IPS-NIHi7 (cell line): Measurements from ENCODE around the gene LPP.

ENCODE experiments used
- DNase-seq: peaks from one replicate; pipeline ENCODE4 v3.0.0; 2012; ENCODE audit warnings: mixed read lengths; ENCODE audit errors: extremely low spot score

LPP gene

DNA sequence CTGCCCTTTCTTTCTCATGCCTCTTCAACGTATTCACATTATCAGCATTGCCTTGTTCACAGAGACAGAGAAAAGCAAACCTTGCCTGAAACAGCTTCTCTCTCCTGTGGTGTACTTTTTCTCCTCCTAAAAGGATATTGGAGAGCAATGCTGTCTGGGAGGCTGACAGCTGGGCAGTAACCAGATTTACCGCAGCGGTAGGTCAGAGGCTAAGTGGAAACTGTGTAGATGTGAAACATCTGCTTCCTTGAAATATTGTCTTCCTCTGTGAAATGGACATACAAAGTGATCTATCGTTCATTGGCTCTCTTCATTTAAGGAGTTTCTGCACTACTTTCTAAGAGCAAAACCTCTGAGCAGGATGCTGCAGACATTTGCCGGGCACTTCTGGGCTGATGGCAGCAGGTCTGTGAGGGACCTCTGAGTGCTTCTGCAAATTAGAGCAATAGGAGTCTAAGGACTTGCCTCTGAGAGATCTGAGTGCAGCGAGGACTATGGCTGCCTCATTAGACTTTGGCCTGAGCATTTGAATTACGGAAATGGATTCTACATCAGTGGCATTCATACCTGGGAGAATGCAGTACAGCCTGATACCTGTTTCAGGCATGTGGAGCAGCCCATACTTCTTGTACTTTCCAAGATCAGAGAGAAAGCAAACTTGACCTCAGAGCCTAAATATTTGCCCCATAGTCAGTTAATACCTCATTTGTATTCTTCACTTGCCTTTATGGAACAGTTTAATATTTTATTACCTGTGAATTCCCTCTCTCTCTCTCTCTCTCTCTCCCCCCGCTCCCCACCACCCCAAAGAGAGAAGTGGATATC lies 757.3 kb downstream of the LPP start:
- no peak for DNase-seq

- DNase-seq = no peak
These were observed 759.1 kb downstream of the LPP start for GRCh38 chr3:188913084-188913483.

DNA sequence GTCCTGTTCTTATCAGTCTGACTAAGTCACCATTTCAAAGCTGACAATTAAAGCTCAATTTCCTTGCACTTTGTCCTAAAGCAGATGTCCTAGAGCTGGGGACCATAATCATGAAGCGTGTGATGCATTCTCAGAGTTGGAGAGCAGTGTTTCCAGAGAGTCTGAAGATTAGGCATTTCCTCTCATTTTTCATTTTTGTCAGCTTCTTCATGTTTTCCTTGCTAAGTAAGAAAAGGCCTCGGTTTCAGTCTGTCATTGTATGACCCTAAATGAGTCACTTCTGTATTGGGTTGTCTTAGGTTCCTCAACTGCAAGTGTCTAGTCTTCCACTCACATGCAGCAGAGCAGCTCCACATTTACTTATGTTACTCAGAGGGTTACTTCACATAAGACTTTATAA lies 760.6 kb downstream of the LPP start:
- no peak for DNase-seq

- no peak for DNase-seq
These were observed 761.2 kb downstream of the LPP start for GRCh38 chr3:188915127-188915526.

DNA sequence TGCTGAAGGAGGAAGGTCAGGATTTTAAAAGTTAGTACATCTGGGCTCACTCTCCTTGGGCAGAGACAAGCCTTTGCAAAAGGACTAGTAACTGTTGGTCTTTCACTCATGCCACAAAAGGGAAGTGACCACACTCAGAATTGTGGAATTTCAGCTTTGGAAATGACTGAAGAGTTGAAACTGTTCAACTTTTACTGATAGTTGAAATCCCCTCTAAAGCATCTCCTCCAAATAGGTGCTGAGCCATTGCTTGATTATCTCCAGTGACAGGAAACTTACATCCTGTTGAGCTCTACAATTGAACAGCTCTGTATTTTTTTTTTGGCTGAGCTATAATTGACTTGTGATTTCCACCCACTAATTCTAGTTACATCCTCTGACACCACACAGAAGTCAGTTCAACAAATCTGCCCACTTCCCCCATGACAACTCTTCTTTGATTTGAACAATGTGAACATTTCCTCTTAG lies 763.0 kb downstream of the LPP start:
- DNase-seq = no peak

GRCh38 chr3:188918093-188918492 lies 764.1 kb downstream of the LPP start:
- no peak for DNase-seq

DNA sequence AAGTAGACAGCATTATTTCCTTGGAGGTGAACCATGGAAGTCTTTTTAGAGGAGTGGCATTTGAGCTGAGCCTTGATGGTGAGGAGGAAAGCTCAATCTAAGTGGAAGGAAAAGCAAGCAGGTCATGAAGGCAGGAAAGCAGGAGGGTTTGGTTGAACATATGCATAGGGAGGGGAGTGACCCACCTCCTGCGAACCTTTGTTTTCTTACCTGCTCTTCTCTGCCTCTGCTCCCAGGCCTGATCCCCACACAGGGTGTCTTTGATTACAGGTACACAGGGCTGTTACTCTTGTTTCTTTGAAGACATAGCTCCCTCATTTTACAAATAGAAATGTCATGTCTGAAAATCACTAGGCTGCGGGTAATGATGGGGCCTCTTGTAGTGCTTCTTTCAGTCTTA lies 769.7 kb downstream of the LPP start:
- DNase-seq = no peak

DNA sequence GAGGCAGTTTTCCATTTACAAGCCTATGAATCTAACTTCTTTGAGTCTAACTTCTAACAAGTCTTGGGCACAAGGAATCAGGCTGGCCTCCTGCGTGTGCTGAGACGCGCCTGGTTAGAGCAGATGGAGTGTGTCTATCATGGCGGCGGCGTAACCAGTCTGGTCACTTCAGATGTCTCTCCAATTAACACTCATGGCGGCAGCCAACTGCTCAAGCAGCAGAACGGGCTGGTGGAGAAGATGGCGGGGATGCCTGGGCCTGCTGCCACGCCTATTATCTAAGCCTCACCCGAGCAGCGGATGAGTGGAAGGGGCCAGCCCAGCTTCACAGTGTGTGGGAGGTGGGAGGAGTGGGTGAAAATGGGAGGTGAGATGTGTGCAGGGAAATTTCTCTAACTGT lies 771.4 kb downstream of the LPP start:
- no peak for DNase-seq

DNA sequence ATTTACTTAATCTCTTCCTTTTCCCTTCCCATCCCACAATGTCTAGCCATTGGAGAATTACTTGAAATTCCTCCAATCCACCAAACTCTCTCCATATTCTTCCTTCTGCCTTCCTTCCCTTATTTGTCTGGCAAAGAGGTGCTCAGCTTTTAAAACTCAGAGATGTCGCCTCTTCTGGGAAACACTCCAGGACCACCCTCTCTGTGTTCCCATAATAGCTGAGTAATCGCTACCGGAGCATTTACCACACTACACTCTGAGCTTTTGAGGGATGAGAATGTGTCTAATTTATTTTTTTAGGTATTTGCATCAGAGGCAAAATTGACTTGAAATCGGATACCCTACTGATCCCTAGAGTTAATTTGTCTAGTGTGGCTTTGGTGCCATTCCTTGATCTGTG lies 772.2 kb downstream of the LPP start:
- no peak for DNase-seq

DNA sequence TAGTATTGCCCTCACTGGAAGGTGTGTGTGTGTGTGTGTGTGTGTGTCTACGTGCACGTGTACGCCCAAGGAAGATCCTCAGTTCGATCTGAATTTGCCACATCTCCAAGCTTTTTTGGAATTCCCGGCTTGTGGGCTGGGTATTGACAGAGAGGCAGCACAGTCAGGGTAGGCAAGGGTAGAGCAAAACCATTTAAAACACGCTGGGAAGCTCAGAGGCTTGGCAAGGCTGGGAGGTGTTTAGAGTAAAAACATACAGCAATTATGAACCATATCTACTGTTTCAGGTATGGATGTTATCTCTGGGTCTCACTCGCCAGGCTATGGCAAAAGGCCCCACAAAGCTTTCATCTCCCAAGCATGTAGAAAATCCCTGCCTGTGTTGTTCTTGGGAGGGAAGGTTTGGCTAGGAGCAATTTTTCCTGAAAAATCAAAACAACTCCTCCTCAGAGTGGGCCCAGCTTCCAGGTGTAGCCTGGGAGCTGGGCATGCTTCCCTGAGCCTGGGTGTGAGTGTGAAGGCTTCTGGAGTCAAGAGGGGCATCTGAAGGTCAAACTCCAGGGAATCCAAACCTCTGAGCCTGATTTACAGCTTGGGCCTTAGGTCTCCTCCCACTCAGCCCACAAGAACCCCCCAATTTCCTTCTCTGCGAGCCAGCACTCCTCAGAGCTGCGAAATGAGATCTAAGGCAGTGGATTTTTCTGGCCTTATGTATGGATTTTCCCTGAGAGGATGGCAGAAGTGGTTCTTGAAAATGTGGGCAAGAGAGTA lies 773.0 kb downstream of the LPP start:
- no peak for DNase-seq

DNA sequence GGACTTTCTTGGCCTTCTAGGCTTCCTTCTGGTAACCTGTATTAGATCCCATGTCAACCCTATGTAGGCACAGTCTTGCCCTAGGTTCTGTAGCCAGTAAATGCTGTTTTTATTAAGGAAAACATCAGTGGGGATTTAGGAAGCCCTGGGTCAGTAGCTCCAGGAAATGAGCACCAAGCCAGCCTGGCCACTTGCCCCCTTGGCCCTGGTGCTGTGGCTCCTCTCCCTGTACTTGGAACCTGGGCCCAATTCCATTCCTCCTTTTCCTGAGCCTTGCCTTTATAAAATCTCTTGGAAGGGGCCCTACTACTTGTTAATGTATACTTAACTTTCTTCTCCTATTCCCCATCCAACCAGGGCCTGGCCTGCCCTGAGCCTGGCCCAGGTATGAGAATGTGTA lies 774.0 kb downstream of the LPP start:
- DNase-seq = no peak

GRCh38 chr3:188929137-188929536 lies 775.2 kb downstream of the LPP start:
- DNase-seq = peak; percentile 45

DNA sequence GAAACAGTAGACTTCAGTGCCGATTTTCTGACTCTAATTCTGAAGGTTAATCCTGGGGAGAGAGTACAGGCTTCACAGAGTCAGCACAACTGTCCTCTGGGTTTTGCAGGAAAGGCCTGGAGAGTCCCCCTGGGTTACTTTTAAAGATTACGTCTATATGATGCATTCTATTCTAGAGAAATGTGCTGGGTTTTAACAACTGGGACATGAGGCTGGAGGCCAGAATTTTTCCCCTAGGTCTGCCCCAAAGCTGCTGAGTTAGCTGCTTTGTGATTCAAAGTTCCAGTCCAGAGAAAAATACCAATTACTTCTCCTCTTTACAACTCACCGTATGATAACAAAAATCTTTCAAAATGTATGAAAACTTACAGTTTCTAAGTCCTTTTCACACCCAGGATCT lies 777.1 kb downstream of the LPP start:
- no peak for DNase-seq

- DNase-seq = no peak
These were observed 777.6 kb downstream of the LPP start for GRCh38 chr3:188931531-188931930.

- DNase-seq = no peak
These were observed 781.0 kb downstream of the LPP start for GRCh38 chr3:188934989-188935388.

DNA sequence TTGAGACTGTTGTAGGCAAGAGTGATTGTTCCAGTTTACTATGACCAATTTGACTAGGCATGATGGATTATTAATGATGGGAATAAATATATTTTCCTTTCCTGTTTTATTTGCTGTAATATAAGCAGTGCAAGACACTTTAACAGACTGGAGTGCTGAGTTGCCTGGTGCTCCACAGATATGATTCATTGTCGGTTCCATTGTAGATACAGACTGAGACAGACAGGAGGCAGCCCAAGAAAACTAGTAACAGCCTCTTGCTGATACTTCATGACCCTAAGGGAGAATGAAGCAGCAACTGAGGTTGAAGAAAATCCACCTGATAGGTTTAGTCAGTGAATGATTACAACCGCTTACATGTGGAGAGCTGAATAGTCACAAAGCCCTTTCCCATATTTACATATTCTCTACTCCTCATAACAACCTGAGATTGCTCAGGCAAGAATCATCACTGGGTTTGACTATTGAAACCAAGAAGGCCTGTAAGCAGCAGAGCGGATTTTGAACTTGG lies 782.7 kb downstream of the LPP start:
- DNase-seq = no peak

- peak; percentile 37 for DNase-seq
These were observed 783.4 kb downstream of the LPP start for GRCh38 chr3:188937389-188937788.

GRCh38 chr3:188938999-188939398 lies 785.0 kb downstream of the LPP start:
- DNase-seq = no peak

- DNase-seq = no peak
These were observed 786.0 kb downstream of the LPP start for GRCh38 chr3:188939814-188940572.
